Coronary artery (tissue), 2 donors: ENCODE results near the gene COA1.
A peak's percentile ranks its signal among the peaks of the same experiment; 100 is the strongest.
"Not testable (repeated sequence)": the region's sequence is repeated elsewhere in the genome, so short reads cannot be mapped to it uniquely, and the experiment has no call there.

Experiments used
- DNase-seq: peaks from one replicate; pipeline ENCODE4 v3.0.0-alpha.2; 2017; ENCODE audit warnings: low spot score
- H3K27ac ChIP-seq, 2 donors: fragments of 200-600 bp; sonication (generic); one replicate each; pipeline ENCODE4 v1.5.1; 2016 to 2019
- H3K4me3 ChIP-seq: fragments of 200-600 bp; sonication (generic); 2 replicates; pipeline ENCODE4 v1.5.1; 2016; ENCODE audit warnings: mild to moderate bottlenecking, moderate library complexity
- TF ChIP-seq, protein P1 (sequence below): fragments of 200-600 bp; sonication (generic); IDR thresholded peaks from one replicate; pipeline ENCODE4 v1.5.1; 2019; ENCODE audit warnings: antibody characterized with exemption

The COA1 gene

DNA sequence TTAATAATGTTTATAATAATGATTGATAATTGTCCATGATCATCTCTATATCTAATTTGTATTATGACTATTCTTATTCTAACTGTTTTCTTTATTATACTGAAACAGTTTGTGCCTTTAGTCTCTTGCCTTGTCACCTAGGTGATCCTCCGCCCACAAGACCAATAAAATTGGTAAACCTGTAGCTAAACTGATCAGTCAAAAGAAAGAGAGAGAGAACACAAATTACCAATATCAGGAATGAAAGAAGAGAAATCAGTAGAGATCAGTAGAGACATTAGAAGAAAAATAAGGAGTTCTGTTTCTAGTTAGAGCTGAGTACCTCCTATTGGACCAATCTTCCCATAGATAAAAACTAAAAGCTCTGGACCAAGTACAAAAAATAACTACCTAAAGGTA, 6.1 kb upstream of the COA1 start:
- TF ChIP-seq, protein P1, sequence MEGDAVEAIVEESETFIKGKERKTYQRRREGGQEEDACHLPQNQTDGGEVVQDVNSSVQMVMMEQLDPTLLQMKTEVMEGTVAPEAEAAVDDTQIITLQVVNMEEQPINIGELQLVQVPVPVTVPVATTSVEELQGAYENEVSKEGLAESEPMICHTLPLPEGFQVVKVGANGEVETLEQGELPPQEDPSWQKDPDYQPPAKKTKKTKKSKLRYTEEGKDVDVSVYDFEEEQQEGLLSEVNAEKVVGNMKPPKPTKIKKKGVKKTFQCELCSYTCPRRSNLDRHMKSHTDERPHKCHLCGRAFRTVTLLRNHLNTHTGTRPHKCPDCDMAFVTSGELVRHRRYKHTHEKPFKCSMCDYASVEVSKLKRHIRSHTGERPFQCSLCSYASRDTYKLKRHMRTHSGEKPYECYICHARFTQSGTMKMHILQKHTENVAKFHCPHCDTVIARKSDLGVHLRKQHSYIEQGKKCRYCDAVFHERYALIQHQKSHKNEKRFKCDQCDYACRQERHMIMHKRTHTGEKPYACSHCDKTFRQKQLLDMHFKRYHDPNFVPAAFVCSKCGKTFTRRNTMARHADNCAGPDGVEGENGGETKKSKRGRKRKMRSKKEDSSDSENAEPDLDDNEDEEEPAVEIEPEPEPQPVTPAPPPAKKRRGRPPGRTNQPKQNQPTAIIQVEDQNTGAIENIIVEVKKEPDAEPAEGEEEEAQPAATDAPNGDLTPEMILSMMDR: no peak
- DNase-seq: no peak
- no peak overlapping the region for H3K4me3 ChIP-seq

GRCh38 chr7:43734575-43735332, 5.4 kb upstream of the COA1 start:
- H3K27ac ChIP-seq, DNase-seq, H3K4me3 ChIP-seq: not testable (repeated sequence)

More for the DNA sequence above, 6.1 kb upstream of the COA1 start:
- no peak overlapping the region for H3K27ac ChIP-seq

GRCh38 chr7:43731494-43731893, 2.2 kb upstream of the COA1 start:
- H3K4me3 ChIP-seq, H3K27ac ChIP-seq, DNase-seq: not testable (repeated sequence)

DNA sequence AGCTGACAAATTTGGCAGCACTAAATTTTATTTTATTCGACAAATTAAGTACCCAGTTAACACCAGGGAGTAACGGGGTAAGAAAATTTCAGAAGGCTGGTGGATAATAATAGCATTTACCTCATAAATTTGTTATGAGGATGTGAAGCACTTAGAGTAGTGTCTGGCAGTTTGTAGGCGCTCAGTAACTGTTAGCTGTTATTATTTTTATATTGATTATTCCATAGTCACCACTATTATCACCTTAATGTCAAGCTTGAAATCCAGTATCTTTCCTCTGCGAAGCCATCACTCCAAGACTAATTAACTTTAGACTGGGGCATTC, 563 bp upstream of the COA1 start:
- no peak for DNase-seq
- TF ChIP-seq, protein P1: no peak
- peak overlapping the region; percentile 86 for H3K4me3 ChIP-seq
- peak overlapping the region; percentile 67 to 88 for H3K27ac ChIP-seq

- TF ChIP-seq, protein P1: no peak
- Histone ChIP-seq H3K4me3 (no peak overlapping the region), H3K27ac (no peak overlapping the region)
- DNase-seq: no peak
Measured at GRCh38 chr7:43727494-43727893, 1.8 kb downstream of the COA1 start.

GRCh38 chr7:43727003-43727402, 2.3 kb downstream of the COA1 start:
- H3K4me3 ChIP-seq: no peak overlapping the region
- H3K27ac ChIP-seq: no peak overlapping the region
- TF ChIP-seq, protein P1: no peak
- no peak for DNase-seq

- TF ChIP-seq, protein P1: no peak
- no peak overlapping the region for H3K4me3 ChIP-seq
- no peak for DNase-seq
- H3K27ac ChIP-seq: no peak overlapping the region
Measured at GRCh38 chr7:43726466-43726865, 2.9 kb downstream of the COA1 start.

DNA sequence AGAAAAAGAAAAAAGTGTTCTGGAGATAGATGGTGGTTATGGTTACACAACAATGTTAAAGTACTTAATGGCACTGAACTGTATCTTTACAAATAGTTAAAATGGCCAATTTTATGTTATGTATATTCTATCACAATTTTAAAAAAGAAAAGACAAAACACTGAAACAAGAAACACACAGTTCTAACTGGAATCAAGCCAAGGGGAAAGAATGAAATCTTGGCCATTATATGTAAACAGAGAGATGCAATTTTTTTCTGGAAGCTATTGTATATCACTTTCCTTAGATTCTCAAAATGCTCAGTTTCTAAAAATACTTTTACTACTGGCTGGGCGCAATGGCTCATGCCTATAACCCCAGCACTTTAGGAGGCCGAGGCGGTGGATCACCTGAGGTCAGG, 4.1 kb downstream of the COA1 start:
- TF ChIP-seq, protein P1: no peak
- Histone ChIP-seq H3K27ac (no peak overlapping the region), H3K4me3 (no peak overlapping the region)
- DNase-seq: no peak
